ENCODE results near the gene ZSWIM6. TPM values are rescaled to one million over a fixed set of nuclear protein-coding genes. Genes with fewer than 3 reads are reported as not detected.

Gene ZSWIM6
- total RNA-seq, 1 experiment from 2014 or later: 13.0 TPM

- DNase-seq (ENCODE audit: extremely low read depth, low read depth): no peak
These were observed 246.9 kb downstream of the ZSWIM6 start for GRCh38 chr5:61578858-61579503.

GRCh38 chr5:61582205-61582820 lies 250.3 kb downstream of the ZSWIM6 start:
- DNase-seq (ENCODE audit: extremely low read depth, low read depth): no peak

DNA sequence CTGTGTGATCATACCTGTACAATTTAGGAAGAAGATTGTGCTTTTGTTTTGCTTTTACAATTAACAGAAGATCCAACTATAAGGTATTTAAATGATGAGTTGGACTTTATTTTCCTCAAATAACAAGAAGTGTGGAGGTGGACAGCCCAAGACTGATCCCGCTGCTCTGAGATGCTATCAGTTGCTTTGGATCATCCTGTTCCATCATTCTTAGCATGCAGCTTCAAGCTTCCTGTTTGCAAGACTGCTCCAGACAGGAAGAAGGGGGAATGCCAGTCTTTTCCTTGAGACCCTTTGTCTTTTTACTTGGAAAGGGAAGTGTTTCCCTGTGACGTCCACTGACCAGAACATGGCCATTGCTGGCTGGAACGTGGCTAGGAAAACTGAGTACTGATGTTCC lies 250.8 kb downstream of the ZSWIM6 start:
- no peak for DNase-seq (ENCODE audit: extremely low read depth, low read depth)

- no peak for DNase-seq (ENCODE audit: extremely low read depth, low read depth)
These were observed 254.3 kb downstream of the ZSWIM6 start for GRCh38 chr5:61586096-61587084.

GRCh38 chr5:61587125-61587524 lies 255.1 kb downstream of the ZSWIM6 start:
- DNase-seq (ENCODE audit: extremely low read depth, low read depth): no peak

GRCh38 chr5:61588216-61588615 lies 256.2 kb downstream of the ZSWIM6 start:
- no peak for DNase-seq (ENCODE audit: extremely low read depth, low read depth)

- no peak for DNase-seq (ENCODE audit: extremely low read depth, low read depth)
These were observed 257.9 kb downstream of the ZSWIM6 start for GRCh38 chr5:61589946-61590345.

- no peak for DNase-seq (ENCODE audit: extremely low read depth, low read depth)
These were observed 258.4 kb downstream of the ZSWIM6 start for GRCh38 chr5:61590473-61590872.

DNA sequence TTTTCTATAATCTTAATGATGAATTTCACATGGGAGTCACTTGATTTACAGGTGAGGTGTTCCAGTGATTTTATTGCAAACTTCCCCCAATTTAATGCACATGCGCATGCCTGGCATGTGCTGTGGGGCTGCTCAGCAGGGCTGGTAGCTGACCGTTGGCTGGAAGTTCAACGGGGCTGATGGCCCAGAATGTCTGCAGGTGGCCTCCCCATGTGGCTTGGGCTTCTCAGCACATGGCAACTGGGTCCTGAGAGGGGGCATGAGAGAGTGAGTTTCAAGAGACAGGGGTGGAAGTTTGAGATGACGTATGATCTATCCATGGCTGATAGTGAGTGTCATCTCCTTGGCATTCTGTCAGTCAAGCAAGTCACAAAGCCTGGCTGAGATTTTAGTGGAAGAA lies 259.8 kb downstream of the ZSWIM6 start:
- DNase-seq (ENCODE audit: extremely low read depth, low read depth): no peak

DNA sequence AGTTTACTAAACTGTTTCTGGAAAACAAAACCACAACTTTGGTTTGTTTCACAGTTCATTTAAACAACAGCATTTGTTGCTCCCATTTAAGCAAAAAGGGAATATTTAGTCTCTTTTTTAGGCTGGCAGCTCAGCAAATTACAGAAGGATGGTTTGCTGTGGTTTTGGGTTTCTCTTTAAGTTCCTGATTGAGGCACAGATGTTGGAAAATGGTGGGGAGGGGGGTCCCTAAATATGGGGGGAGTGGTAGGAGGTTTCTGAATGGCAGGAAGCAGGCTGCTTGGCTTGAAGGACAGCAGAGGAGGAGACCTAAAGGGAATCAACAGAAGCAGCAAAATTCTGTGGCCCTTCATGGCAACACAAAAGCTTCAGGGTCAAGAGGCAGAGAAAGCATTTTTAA lies 263.4 kb downstream of the ZSWIM6 start:
- no peak for DNase-seq (ENCODE audit: extremely low read depth, low read depth)

Other genes starting within 250 kb of the ZSWIM6 start
- 97.0 and 99.2 TPM in 2 replicates for gene SMIM15, start 169.8 kb upstream of the ZSWIM6 start, total RNA-seq (2014; rRNA removed; shearing (Covaris generic))

Measured in NCI-H460 (cell line).